ENCODE results near the gene HSFX3. TPM values are rescaled to one million over a fixed set of nuclear protein-coding genes. Genes with fewer than 3 reads are reported as not detected.
"Not testable (repeated sequence)": the region's sequence is repeated elsewhere in the genome, so short reads cannot be mapped to it uniquely, and the experiment has no call there.

The HSFX3 gene
- not detected for total RNA-seq

DNA sequence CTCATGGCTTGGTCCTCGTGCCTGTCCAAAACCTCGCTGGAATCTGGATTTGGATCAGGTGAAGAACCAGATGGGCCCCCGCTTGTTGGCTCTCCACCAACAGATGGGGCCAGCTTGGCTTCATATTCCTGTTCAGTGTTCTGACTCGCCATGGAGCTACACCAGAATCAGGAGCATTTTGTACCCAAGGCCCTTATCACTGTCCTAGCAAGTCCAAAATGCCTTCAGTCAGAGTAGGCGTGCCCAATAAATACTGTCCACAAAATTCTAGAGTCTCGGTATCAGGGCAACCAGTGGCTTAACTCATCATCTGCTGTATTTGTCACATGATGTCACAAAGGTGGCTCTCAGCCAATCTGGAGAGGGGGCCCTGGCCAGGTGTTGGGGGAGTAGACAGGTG is at the start of gene HSFX3:
HSFX3 (minus strand) TSS at position 224 of the 400 bp plus-strand sequence; CDS start at position 152, 72 bp downstream.
- not testable (repeated sequence) for DNase-seq

DNA sequence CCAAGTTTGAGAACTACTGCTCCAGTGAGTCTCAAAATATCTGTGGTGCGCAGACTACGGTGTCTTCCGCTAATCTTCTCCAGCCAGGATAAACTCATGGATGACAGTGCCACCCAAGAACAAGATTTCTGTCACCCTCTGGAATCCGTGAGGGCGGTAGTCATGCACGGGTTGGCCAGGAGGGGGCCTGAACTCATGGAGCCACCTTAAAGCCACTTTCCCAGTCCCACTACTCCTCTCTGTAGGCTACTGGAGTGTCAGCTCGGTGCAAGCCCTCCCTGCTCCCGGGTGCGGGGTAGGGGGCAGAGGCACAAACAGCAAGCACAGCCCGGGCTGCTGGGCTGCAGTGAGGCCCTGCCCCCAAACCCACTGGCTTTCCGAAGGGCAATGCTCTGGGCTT is 48.9 kb upstream of the HSFX3 start:
- DNase-seq, result not testable (repeated sequence)

DNA sequence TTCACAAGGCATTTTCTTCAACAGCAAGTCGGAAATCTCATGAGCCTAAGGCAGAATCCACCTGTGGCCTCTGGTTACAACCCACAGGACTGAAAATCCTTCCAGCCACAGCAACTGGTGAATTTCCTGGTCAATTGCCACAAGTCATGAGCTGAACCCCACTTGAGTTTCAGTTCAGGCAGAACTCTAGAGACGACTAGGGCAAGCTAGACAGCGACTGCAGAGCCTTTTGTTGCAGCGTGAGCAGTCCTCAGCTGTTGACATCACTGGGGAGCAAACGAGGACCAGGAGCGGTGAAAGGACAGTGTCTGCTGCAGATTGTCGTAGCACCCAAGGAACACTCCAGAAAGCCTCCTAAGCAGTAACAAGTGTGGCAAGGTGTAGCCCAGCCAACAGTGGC is 46.2 kb upstream of the HSFX3 start:
- DNase-seq, result not testable (repeated sequence)

- not testable (repeated sequence) for DNase-seq
These were observed 45.5 kb upstream of the HSFX3 start, which contains the start of gene HSFX2 for GRCh38 chrX:149595214-149595613. Gene HSFX2, minus strand, starts transcription at chrX:149595314. Its CDS starts 614 bp downstream, at chrX:149594700.

- DNase-seq, result not testable (repeated sequence)
These were observed 41.3 kb upstream of the HSFX3 start for GRCh38 chrX:149590993-149591392.

- DNase-seq, result not testable (repeated sequence)
These were observed 37.6 kb upstream of the HSFX3 start, which contains the start of gene MAGEA9B for GRCh38 chrX:149587359-149587758. Gene MAGEA9B, minus strand, starts transcription at chrX:149587459. Its CDS starts 4,280 bp downstream, at chrX:149583179.

DNA sequence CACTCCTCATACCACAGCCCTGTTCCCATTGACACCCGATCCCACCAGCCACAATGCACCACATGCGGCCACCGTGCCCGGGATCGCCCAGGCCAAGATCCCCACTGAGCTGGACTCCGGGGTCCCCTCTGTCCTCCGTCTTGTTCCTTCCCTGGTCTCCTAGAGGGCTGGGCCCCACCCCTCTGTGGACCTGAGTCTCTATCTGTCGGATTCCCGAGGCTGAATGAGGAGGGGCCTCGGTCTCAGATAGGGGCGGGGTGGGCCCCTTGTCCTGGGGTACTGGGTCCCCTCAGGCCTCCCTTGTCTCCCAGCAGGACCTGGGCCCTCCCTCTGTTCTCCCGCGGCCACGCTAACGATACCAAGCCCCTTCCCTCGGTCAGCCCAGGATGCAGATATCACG is 35.9 kb upstream of the HSFX3 start:
- not testable (repeated sequence) for DNase-seq

GRCh38 chrX:149573456-149573855 is 23.7 kb upstream of the HSFX3 start:
- not testable (repeated sequence) for DNase-seq

GRCh38 chrX:149572743-149573142 is 23.0 kb upstream of the HSFX3 start:
- DNase-seq, result no peak

- DNase-seq, result no peak
These were observed 22.0 kb upstream of the HSFX3 start for GRCh38 chrX:149571770-149572169.

DNA sequence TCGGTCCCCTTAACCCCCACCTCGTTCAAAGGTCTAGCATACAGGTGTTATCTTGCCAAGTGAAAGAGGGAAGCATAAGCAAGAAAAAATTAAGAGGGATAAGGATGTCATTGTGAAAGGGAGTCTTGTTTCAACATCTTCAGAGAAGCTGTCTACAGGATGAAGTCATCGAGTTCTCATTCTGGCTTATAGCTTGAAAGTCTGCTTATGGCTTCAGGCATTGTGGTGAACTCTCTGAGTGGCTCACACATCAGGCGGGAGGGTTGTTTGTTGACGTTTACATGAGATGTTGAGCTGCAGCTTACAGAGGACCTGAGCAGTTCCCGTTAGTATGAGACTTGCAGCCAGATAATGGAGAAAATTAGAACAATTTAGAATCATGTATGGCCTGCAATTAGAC is 20.9 kb upstream of the HSFX3 start:
- no peak for DNase-seq

DNA sequence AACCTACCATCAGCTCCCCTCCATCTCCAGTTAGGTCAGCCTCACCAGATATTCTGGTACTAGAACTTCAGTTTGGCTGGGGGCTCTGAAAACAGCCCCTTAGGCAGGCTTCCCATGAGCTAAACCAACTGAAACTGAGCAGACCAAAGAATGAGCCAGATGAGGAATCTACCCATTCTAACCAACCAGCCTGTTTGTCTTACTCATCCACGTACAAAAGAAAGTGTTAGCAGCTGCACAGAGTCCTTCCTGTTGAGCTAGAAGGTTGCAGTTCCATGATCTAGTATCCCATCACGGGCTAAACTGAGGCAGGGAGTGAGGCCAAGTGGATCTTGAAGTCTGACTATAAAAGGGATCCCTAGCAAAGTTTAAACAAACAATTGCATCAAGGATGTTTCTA is 20.0 kb upstream of the HSFX3 start:
- no peak for DNase-seq

DNA sequence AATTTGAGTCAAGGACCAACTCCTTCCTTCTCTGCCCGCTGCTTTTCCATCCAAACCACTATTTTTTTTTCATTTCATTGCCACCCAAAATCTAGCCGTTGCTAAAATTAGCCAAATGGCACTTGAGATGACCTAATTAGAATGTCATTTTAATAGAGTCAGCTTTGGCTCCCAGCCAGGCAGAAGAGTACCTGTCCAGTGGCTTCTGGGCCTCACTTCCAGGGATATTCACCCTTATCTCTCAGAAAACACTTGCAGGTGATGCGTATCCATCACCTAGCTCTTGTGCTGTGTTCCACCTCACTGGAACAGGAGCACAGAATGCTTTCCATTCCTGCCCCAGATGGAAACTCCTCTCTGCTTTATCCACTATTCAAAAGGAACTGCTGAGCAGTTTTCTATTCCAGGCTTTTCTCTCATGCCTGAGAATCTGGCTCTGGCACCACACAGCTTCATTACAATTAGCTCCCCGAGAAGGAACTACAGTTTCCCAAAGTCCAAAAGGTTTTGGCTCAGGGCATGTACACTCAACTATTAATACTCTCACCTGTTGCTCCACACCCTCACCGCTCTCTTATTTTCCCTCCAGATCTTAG is 19.1 kb upstream of the HSFX3 start:
- no peak for DNase-seq

GRCh38 chrX:149567621-149568417 is 18.1 kb upstream of the HSFX3 start:
- DNase-seq, result no peak

GRCh38 chrX:149563359-149563758 is 13.6 kb upstream of the HSFX3 start:
- no peak for DNase-seq

GRCh38 chrX:149555251-149555650 is 5.5 kb upstream of the HSFX3 start:
- DNase-seq, result not testable (repeated sequence)

DNA sequence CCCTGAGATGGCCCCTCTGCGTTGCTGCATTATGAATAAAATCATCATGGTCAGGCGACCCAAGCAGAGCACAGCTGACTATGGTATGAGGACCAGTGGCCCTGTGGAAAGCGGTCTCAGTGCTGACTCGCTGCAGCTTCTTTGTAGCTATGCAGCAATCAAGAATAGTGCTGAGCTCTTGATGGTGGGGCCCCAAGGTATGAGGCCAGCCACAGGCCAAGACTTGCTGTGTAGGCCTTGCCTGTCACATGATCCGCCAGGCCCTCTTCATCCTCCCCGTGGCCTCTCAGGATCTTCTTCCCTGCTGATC is 2.2 kb upstream of the HSFX3 start:
- DNase-seq, result not testable (repeated sequence)

DNA sequence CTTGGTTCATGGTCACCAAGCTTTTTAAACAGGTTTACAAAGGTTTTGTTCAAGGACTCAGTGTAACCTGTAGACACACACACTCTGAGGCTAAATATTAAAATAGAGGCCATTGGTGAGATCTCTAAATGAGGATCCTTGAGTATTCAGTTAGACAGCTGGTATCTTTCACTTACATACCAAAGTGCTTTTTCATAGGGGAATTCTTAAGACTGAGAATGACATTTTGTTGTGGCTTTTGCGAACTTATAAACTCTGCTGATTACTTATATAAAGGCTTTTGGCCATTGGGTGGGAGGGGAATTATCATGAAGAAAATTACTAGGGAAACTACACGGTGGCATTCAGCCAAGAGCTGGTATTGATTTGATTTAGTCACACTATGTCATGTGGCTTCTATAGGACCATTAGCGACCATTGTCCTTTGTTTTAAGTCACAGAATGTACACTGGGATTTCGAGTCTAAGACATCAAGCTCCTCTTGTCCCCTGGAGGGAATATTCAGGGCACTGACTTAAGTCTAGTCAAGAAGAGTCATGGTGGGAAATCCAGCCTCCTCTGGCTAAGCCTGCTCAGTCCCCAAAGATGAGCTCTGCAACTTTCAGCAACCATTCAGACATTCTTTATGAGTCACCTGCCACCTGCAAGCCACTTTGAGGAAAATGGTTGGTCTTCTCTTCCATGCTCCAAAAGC is 1.7 kb upstream of the HSFX3 start:
- not testable (repeated sequence) for DNase-seq

GRCh38 chrX:149550454-149550853 is 730 bp upstream of the HSFX3 start:
- not testable (repeated sequence) for DNase-seq

DNA sequence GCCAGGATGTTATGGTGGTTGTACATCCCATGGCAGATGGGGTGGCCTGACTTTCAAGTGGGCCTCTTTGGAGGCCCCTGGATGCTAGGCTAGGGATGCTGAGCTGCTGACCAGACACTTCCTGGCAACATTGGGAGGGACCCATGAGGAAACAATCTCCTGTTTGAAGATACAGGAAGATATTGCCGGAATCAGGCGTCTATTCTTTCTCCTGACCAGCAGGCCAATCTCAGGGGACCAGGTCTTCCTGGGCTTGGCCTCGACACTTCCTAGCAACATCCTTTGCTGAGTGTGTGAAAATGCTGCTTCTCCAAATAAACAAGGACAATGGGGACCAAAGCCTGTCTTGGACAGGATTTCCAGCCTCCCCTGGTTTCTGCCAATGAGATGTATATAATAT is 1.9 kb downstream of the HSFX3 start:
- not testable (repeated sequence) for DNase-seq

GRCh38 chrX:149546962-149547361 is 2.8 kb downstream of the HSFX3 start:
- not testable (repeated sequence) for DNase-seq

- not testable (repeated sequence) for DNase-seq
These were observed 3.9 kb downstream of the HSFX3 start for GRCh38 chrX:149545545-149546543.

Measured in effector CD4-positive, alpha-beta T cell (primary cell).